Vagina (tissue), 2 donors: Measurements from ENCODE around the gene OXCT1.

Experiments used
- CTCF ChIP-seq, 3 experiments: fragments of 450-650 bp in 2 of 3; fragments of 200-600 bp in 1 of 3; sonication (generic) in 1 of 3; IDR thresholded peaks; one replicate each; pipeline ENCODE4 v1.5.1; 2017 to 2019; ENCODE audit warnings: antibody characterized with exemption in 3 of 3, mild to moderate bottlenecking in 2 of 3, moderate library complexity in 2 of 3
- POLR2AphosphoS5 ChIP-seq, 2 donors: sonication (generic); formaldehyde crosslinking; IDR thresholded peaks; one replicate each; pipeline ENCODE4 v1.9.0; 2017; ENCODE audit warnings: antibody characterized with exemption in 2 of 2, mild to moderate bottlenecking in 2 of 2, low read depth in 1 of 2; ENCODE audit not compliant: insufficient read depth in 1 of 2

- TF ChIP-seq CTCF (IDR thresholded peaks at IDR 0.05) = no peak
- TF ChIP-seq POLR2AphosphoS5 (IDR thresholded peaks at IDR 0.05; ENCODE audit: insufficient read depth in 1 of 2, low read depth in 1 of 2) = no peak
Measured at GRCh38 chr5:41893074-41893851, 23.0 kb upstream of the OXCT1 start.
